Lung (tissue), 12 donors: ENCODE data around the gene DYNLRB1. TPM values are rescaled to one million over a fixed set of nuclear protein-coding genes. Genes with fewer than 3 reads are reported as not detected.

Experiments
- ATAC-seq: fragments of 200-7000 bp; cut with Tn5 transposase; one replicate; pipeline ENCODE4 v1.9.1; 2020; ENCODE audit warnings: moderate number of reproducible peaks; ENCODE audit not compliant: insufficient read depth, low FRiP score
- DNase-seq, 3 donors: peaks; one replicate each; pipeline ENCODE4 v3.0.0-alpha.2; 2013 to 2017
- H3K27ac ChIP-seq, 2 donors: one replicate each; pipeline ENCODE4 v1.5.1; 2013; ENCODE audit warnings: mild to moderate bottlenecking in 2 of 2, moderate library complexity in 2 of 2, control low read depth in 1 of 2, inconsistent platforms in 1 of 2, low read depth in 1 of 2, low read length in 1 of 2
- H3K27me3 ChIP-seq, 3 donors: one replicate each; pipeline ENCODE4 v1.5.1; 2013; ENCODE audit warnings: low read length in 2 of 3; ENCODE audit not compliant: control insufficient read depth in 3 of 3, insufficient read depth in 3 of 3
- H3K36me3 ChIP-seq, 4 donors: one replicate each; pipeline ENCODE4 v1.5.1; 2013; ENCODE audit warnings: low read length in 4 of 4, mild to moderate bottlenecking in 1 of 4, moderate library complexity in 1 of 4; ENCODE audit not compliant: control insufficient read depth in 4 of 4, insufficient read depth in 4 of 4
- H3K4me1 ChIP-seq, 5 donors: one replicate each; pipeline ENCODE4 v1.5.1; 2013; ENCODE audit warnings: low read length in 5 of 5, mild to moderate bottlenecking in 2 of 5, moderate library complexity in 1 of 5; ENCODE audit not compliant: control insufficient read depth in 5 of 5, insufficient read depth in 5 of 5
- H3K4me3 ChIP-seq: one replicate; pipeline ENCODE4 v1.5.1; 2013; ENCODE audit warnings: mild to moderate bottlenecking, control low read depth, moderate library complexity
- H3K9ac ChIP-seq, 2 donors: one replicate each; pipeline ENCODE4 v1.5.1; 2013; ENCODE audit warnings: low read length in 2 of 2, control low read depth in 1 of 2; ENCODE audit not compliant: insufficient read depth in 1 of 2
- H3K9me3 ChIP-seq, 4 donors: one replicate each; pipeline ENCODE4 v1.5.1; 2013; ENCODE audit warnings: low read length in 3 of 4, mild to moderate bottlenecking in 1 of 4, moderate library complexity in 1 of 4; ENCODE audit not compliant: control insufficient read depth in 4 of 4, insufficient read depth in 3 of 4
- CTCF ChIP-seq: IDR thresholded peaks from 2 replicates; pipeline ENCODE4 v1.5.1; 2012; ENCODE audit warnings: mild to moderate bottlenecking; ENCODE audit errors: control extremely low read depth, extremely low read depth
- WGBS, 2 donors: extraction: QIAGEN DNeasy Blood & Tissue Kit; methylation state at CpG; one replicate each; pipeline ENCODE4 v1.1.7; 2013; 5-methylcytosine and 5-hydroxymethylcytosine counted together
- polyA plus RNA-seq, 2 donors: library from polyadenylated mRNA; stranded (reverse); fragments of 200-250 nt; gene quantifications; one replicate each; pipeline ENCODE4 v1.2.1, GENCODE V29; 2013
- total RNA-seq, 2 donors: library from RNA; depleted of rRNA in 1 of 2; stranded (reverse); fragments of >200 nt in 1 of 2; gene quantifications; one replicate each; pipeline ENCODE4 v1.2.1, GENCODE V29; 2014 to 2021
- donor health status: control.
- donor health status: control.
- donor health status: Bipolar disorder and iron deficiency.
- donor health status: healthy.
- donor health status: DM: yes; HTN: yes; CAD: no.

Gene DYNLRB1
- total and polyA plus RNA-seq, 4 donors: 77.3 to 433 (median 156) TPM

GRCh38 chr20:34531608-34532265 is 15.5 kb downstream of the DYNLRB1 start:
- DNase-seq (no peak), ATAC-seq (no peak)
- peaks cover 0 to 12% (median 0%) of the 10 kb centered on the region in 5 donors for H3K4me1 ChIP-seq
- no peaks in the 10 kb centered on the region for H3K27me3 ChIP-seq
- H3K36me3 ChIP-seq: peaks cover 18 to 50% (median 44%) of the 10 kb centered on the region in 4 donors
- H3K4me3 ChIP-seq: no peak overlapping the region
- 90 to 93% methylated on average over 8 of the region's 8 CpGs for WGBS, 2 donors
- no peak overlapping the region for H3K9ac ChIP-seq
- no peak overlapping the region for H3K27ac ChIP-seq
- H3K9me3 ChIP-seq: no peaks in the 10 kb centered on the region
- TF ChIP-seq CTCF: no peak

- no peak overlapping the region for H3K9ac ChIP-seq
- no peaks in the 10 kb centered on the region for H3K27me3 ChIP-seq
- peaks cover 14 to 50% (median 45%) of the 10 kb centered on the region in 4 donors for H3K36me3 ChIP-seq
- H3K4me3 ChIP-seq: no peak overlapping the region
- H3K4me1 ChIP-seq: peaks cover 0 to 9% (median 0%) of the 10 kb centered on the region in 5 donors
- H3K9me3 ChIP-seq: no peaks in the 10 kb centered on the region
- no peak for TF ChIP-seq CTCF
- no peak overlapping the region for H3K27ac ChIP-seq
- DNase-seq (no peak), ATAC-seq (no peak)
- WGBS, 2 donors: 88 to 90% methylated on average over 8 of the region's 8 CpGs
Measured at GRCh38 chr20:34532320-34532719, 16.1 kb downstream of the DYNLRB1 start.

DNA sequence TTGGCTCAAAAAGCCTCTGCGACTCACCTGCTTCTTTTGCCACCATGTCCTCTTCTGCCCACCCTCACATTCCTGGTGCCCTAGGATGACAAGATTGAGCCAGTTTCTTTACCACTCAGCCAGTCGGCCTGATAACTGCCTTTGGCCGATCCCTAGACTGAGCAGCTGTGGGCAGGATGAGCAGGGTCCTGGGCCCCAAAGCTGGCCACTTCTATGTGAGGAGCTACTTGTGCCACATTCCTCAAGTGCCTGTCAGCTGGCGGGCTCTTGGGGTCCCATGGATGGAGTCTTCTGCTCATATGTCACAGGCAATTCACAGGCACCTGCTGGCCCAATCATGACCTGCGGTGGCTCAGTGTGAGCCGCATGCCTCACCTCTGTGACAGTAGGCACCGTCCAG is 16.5 kb downstream of the DYNLRB1 start:
- Histone ChIP-seq H3K4me3 (no peak overlapping the region), H3K27me3 (no peaks in the 10 kb centered on the region), H3K9me3 (peaks cover 0 to 2% (median 0%) of the 10 kb centered on the region in 4 donors), H3K9ac (no peak overlapping the region), H3K4me1 (peaks cover 0 to 9% (median 0%) of the 10 kb centered on the region in 5 donors), H3K36me3 (peaks cover 14 to 49% (median 44%) of the 10 kb centered on the region in 4 donors), H3K27ac (no peak overlapping the region)
- no peak for DNase-seq
- ATAC-seq: no peak
- WGBS, 2 donors: 93 to 94% methylated on average over 7 of the region's 7 CpGs
- no peak for TF ChIP-seq CTCF
